Immature natural killer cell (primary cell): Measurements from ENCODE around the gene RPUSD1. TPM values are rescaled to one million over a fixed set of nuclear protein-coding genes. Genes with fewer than 3 reads are reported as not detected.

Source experiments
- DNase-seq, 3 donors: peaks; one replicate each; pipeline ENCODE4 v3.0.0; 2022; ENCODE audit warnings: mixed read lengths in 1 of 3
- H3K27ac Mint-ChIP-seq, 6 donors: one replicate each; pipeline ENCODE4 v1.8.0; 2020; ENCODE audit warnings: mixed read lengths in 6 of 6, mild to moderate bottlenecking in 5 of 6, inconsistent platforms in 4 of 6, moderate library complexity in 3 of 6
- H3K27me3 Mint-ChIP-seq, 3 donors: one replicate each; pipeline ENCODE4 v1.8.0; 2020 to 2021; ENCODE audit warnings: low read depth in 3 of 3, mild to moderate bottlenecking in 3 of 3, mixed read lengths in 3 of 3, moderate library complexity in 3 of 3, inconsistent platforms in 1 of 3
- H3K36me3 Mint-ChIP-seq, 3 donors: one replicate each; pipeline ENCODE4 v1.8.0; 2020; ENCODE audit warnings: mixed read lengths in 3 of 3, inconsistent platforms in 2 of 3, mild to moderate bottlenecking in 2 of 3
- H3K4me1 Mint-ChIP-seq, 2 donors: one replicate each; pipeline ENCODE4 v1.8.0; 2020; ENCODE audit warnings: inconsistent platforms in 2 of 2, mild to moderate bottlenecking in 2 of 2, mixed read lengths in 2 of 2, moderate library complexity in 1 of 2
- H3K4me3 Mint-ChIP-seq, 5 donors: one replicate each; pipeline ENCODE4 v1.8.0; 2020; ENCODE audit warnings: mild to moderate bottlenecking in 5 of 5, mixed read lengths in 5 of 5, inconsistent platforms in 3 of 5, moderate library complexity in 3 of 5
- H3K9me3 Mint-ChIP-seq, 6 donors: one replicate each; pipeline ENCODE4 v1.8.0; 2020; ENCODE audit warnings: mild to moderate bottlenecking in 6 of 6, mixed read lengths in 6 of 6, inconsistent platforms in 4 of 6, moderate library complexity in 3 of 6
- polyA plus RNA-seq, 3 donors: library from polyadenylated mRNA; unstranded; fragments of 300-500 nt; fragmentation: Illumina TruSeq; gene quantifications; one replicate each; pipeline ENCODE4 v1.2.3, GENCODE V29; 2021

RPUSD1 gene
- polyA plus RNA-seq, 3 donors from 2014 or later: 23.9 to 49.9 (median 27.7) TPM

DNA sequence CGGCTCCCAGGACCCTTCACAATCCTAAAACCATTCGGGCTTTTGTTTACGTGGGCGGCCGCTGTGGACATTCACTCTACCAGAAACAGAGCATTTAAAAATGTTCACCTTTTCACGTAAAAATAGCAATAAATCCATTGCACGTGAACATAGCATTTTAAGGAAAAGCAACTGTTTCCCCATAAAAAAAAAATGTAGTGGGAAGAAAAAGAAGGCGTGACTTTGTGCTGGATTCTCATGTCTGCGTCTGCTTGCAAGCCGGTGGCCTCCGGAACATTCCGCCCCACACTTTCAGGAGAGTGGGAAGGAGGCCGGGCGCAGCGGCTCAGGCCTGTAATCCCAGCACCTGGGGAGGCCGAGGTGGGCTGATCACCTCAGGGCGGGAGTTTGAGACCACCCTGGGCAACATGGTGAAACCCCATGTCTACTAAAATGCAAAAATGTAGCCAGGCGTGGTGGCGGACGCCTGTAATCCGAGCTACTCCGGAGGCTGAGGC lies 25.8 kb upstream of the RPUSD1 start:
- H3K4me3 Mint-ChIP-seq: no peak overlapping the region
- peaks cover 0 to 4% of the 10 kb centered on the region in 2 donors for H3K4me1 Mint-ChIP-seq
- H3K27me3 Mint-ChIP-seq: peaks cover 6 to 13% (median 7%) of the 10 kb centered on the region in 3 donors

DNA sequence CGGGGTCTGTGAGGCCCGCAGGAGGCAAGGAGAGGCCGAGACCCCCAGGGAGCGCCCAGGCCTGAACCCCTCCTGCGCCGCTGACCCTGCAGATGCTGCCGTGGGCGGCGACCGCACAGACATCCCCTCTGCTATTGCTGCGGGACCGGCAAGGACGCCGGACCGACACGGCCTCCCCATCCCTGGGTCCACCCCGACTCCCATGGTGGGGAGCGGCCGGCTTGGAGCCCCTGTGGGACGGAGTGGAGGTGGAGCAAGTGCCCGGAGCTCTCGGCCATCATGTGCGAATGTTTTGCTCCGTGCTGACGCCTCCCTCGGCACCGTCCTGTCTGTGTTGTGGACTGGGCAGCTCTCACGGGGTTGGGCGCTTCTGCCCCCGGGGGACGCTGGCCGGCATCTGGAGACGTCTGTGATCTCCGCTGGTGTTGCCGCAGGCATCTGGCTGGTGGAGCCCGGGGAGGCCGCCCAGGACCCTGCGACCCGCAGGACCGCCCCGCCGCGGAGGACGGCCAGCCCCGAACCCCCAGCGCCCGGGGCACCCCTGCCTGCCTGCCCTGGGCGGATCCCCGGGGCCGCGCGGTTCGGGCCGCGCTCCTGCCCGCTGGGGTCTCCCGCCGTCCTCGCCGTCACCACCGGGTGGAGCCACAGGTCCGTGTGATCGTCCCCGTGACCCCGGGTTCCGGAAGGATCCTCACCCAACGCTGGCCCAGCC lies 25.2 kb upstream of the RPUSD1 start:
- Mint-ChIP-seq H3K27me3 (peaks cover 6 to 13% (median 9%) of the 10 kb centered on the region in 3 donors), H3K27ac (no peak overlapping the region), H3K9me3 (no peaks in the 10 kb centered on the region)

More for the DNA sequence above, 25.8 kb upstream of the RPUSD1 start:
- no peak for DNase-seq
- H3K9me3 Mint-ChIP-seq: no peaks in the 10 kb centered on the region
- H3K36me3 Mint-ChIP-seq: peaks cover 0 to 3% (median 0%) of the 10 kb centered on the region in 3 donors
- no peak overlapping the region for H3K27ac Mint-ChIP-seq

GRCh38 chr16:808085-808386 lies 19.9 kb upstream of the RPUSD1 start:
- peaks cover 4 to 11% (median 10%) of the 10 kb centered on the region in 3 donors for H3K27me3 Mint-ChIP-seq
- peaks cover 11 to 17% of the 10 kb centered on the region in 2 donors for H3K4me1 Mint-ChIP-seq
- DNase-seq: no peak
- H3K27ac Mint-ChIP-seq: peak overlapping the region; percentile 88 to 97 (median 94)
- peak overlapping the region; percentile 93 to 99 (median 96) for H3K4me3 Mint-ChIP-seq
- no peaks in the 10 kb centered on the region for H3K9me3 Mint-ChIP-seq
- peaks cover 0 to 3% (median 0%) of the 10 kb centered on the region in 3 donors for H3K36me3 Mint-ChIP-seq

More for the DNA sequence above, 25.2 kb upstream of the RPUSD1 start:
- peaks cover 0 to 3% (median 0%) of the 10 kb centered on the region in 3 donors for H3K36me3 Mint-ChIP-seq
- DNase-seq: no peak
- peaks cover 3 to 8% of the 10 kb centered on the region in 2 donors for H3K4me1 Mint-ChIP-seq
- H3K4me3 Mint-ChIP-seq: no peak overlapping the region

- peaks cover 0 to 3% (median 0%) of the 10 kb centered on the region in 3 donors for H3K36me3 Mint-ChIP-seq
- DNase-seq: peak; percentile 83 to 87 (median 86)
- peaks cover 4 to 11% (median 6%) of the 10 kb centered on the region in 3 donors for H3K27me3 Mint-ChIP-seq
- H3K27ac Mint-ChIP-seq: peak overlapping the region; percentile 88 to 97 (median 94)
- peaks cover 11 to 17% of the 10 kb centered on the region in 2 donors for H3K4me1 Mint-ChIP-seq
- H3K4me3 Mint-ChIP-seq: peak overlapping the region; percentile 93 to 99 (median 96)
- H3K9me3 Mint-ChIP-seq: no peaks in the 10 kb centered on the region
Observed at GRCh38 chr16:807347-808084, 19.3 kb upstream of the RPUSD1 start.

- no peak for DNase-seq
- Mint-ChIP-seq H3K27me3 (peaks cover 2 to 7% (median 5%) of the 10 kb centered on the region in 3 donors), H3K36me3 (no peaks in the 10 kb centered on the region), H3K4me1 (peaks cover 11 to 17% of the 10 kb centered on the region in 2 donors), H3K4me3 (no peak overlapping the region), H3K9me3 (no peaks in the 10 kb centered on the region), H3K27ac (no peak overlapping the region)
Observed at GRCh38 chr16:805474-805873, 17.3 kb upstream of the RPUSD1 start.

DNA sequence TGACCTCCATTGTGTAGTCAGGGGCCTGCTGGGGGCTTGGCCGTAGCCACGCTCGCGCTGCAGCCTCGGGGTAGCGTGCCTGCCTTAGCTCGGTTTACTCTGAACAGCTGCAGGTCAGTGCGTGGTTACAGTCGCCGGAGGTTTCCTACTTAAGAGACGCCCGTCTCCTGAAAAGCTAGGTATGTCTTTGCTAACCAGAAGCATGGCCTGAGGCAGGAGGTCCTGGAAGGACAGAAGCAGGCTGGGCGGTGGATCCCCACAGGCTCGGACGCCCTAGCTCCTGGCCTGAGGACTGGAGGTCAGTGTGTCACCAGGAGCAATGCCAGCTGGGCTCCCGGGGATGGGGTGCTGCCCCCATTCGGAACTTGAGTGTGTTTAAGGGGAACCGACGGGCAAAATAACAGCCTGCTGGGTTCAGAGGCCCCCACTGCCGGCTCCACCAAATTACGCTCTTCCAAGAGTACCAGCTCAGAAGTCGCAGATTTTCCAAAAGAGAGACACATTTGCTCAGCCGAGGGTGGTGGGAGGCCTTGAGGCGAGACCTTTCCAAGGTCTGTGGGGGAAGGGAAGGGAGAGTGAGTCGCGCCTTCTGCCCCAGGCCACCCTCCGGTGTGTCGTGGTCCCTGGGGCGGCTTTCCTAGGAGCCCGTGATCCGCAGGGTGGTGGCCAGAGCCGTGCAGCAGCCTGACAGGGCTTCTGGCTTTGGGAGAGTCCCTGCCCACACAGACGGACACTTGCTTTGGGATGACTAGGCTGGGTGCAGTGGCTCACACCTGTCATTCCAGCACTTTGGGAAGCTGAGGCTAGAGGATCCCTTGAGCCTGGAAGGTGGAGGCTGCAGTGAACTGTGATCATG lies 16.2 kb upstream of the RPUSD1 start:
- DNase-seq: no peak
- H3K4me1 Mint-ChIP-seq: peaks cover 11 to 15% of the 10 kb centered on the region in 2 donors
- no peaks in the 10 kb centered on the region for H3K9me3 Mint-ChIP-seq
- no peak overlapping the region for H3K27ac Mint-ChIP-seq
- H3K27me3 Mint-ChIP-seq: peaks cover 2 to 7% (median 5%) of the 10 kb centered on the region in 3 donors
- H3K4me3 Mint-ChIP-seq: no peak overlapping the region
- no peaks in the 10 kb centered on the region for H3K36me3 Mint-ChIP-seq

- Mint-ChIP-seq H3K4me3 (no peak overlapping the region), H3K36me3 (no peaks in the 10 kb centered on the region)
Observed at GRCh38 chr16:803754-804080, 15.5 kb upstream of the RPUSD1 start.

DNA sequence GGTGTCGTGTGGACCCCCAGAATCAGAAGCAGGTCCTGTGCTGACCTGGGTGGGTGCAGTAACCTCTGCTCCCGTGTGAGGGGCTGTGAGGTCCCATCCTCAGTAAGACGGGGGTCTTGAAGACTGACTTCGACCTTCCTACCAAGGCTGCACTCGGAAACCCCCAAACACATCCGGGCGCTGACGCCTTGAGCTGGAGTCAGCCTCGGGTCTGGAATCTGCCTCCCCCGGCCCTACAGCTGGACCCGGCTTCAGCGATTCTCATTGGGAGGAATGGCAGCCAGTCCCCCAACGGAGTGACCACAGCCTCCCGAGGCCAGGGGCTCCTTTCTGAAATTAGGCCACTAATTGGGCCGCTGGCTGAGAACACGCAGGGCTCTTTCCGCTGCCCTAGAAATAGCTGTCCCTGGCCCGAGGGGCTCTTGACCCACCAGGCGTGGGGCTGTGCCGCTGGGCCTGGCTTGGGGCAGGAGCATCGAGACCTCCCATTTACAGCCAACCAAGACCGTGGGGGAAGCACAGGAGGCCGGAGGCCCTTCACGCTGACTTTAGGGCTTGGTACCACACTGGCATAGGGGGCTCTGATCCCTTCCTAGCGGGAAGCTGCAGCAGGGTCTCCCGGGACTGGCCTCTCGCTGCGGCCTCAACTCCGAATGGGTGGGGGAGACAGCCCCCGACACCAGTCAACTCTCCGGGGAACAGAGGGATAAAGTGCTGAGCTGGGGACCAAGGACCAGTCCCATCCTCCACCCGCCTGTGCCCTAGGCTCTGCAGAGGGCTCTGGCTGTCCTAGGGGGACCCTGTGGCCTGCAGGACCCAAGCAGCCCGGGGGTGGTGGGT lies 15.0 kb upstream of the RPUSD1 start:
- Mint-ChIP-seq H3K4me1 (peaks cover 6 to 7% of the 10 kb centered on the region in 2 donors), H3K27me3 (peaks cover 1 to 7% (median 2%) of the 10 kb centered on the region in 3 donors), H3K4me3 (no peak overlapping the region), H3K27ac (no peak overlapping the region), H3K36me3 (no peaks in the 10 kb centered on the region), H3K9me3 (no peaks in the 10 kb centered on the region)
- DNase-seq: no peak

More at GRCh38 chr16:803754-804080, 15.5 kb upstream of the RPUSD1 start:
- H3K27me3 Mint-ChIP-seq: peaks cover 2 to 7% (median 3%) of the 10 kb centered on the region in 3 donors
- no peaks in the 10 kb centered on the region for H3K9me3 Mint-ChIP-seq
- no peak overlapping the region for H3K27ac Mint-ChIP-seq
- no peak for DNase-seq
- H3K4me1 Mint-ChIP-seq: peaks cover 11 to 13% of the 10 kb centered on the region in 2 donors

DNA sequence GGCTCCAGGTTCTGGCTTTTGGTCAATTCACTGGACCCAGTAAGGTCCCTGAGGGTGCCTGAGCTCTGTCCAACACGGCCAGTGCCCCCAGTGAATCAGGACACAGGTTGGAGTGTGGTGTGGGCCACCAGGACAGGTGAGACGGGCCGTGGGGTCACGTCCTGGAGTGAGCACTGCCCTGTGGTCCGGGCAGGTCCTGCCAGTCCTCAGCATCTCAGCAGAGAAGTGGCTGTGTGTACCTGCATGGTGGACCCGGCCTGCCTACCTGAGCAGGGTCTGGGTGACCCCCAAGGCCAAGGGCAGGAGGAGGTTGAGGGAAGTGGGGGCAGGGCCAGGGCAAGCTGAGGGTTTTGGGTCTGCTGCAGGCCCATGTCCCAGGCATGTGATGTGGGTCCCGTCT lies 14.3 kb upstream of the RPUSD1 start:
- Mint-ChIP-seq H3K27me3 (peaks cover 1 to 3% (median 2%) of the 10 kb centered on the region in 3 donors), H3K4me3 (no peak overlapping the region), H3K36me3 (no peaks in the 10 kb centered on the region), H3K4me1 (peaks cover 0 to 2% of the 10 kb centered on the region in 2 donors), H3K27ac (no peak overlapping the region), H3K9me3 (no peaks in the 10 kb centered on the region)
- no peak for DNase-seq

- peaks cover 0 to 2% of the 10 kb centered on the region in 2 donors for H3K4me1 Mint-ChIP-seq
- H3K36me3 Mint-ChIP-seq: no peaks in the 10 kb centered on the region
- no peak overlapping the region for H3K27ac Mint-ChIP-seq
- no peaks in the 10 kb centered on the region for H3K9me3 Mint-ChIP-seq
- no peak for DNase-seq
- H3K27me3 Mint-ChIP-seq: peaks cover under 1% of the 10 kb centered on the region in 3 donors
- H3K4me3 Mint-ChIP-seq: no peak overlapping the region
Observed at GRCh38 chr16:801584-802363, 13.6 kb upstream of the RPUSD1 start.

GRCh38 chr16:800834-801511 lies 12.8 kb upstream of the RPUSD1 start:
- Mint-ChIP-seq H3K27me3 (no peaks in the 10 kb centered on the region), H3K27ac (no peak overlapping the region), H3K4me1 (peaks cover 0 to under 1% of the 10 kb centered on the region in 2 donors), H3K9me3 (no peaks in the 10 kb centered on the region), H3K4me3 (no peak overlapping the region), H3K36me3 (no peaks in the 10 kb centered on the region)
- no peak for DNase-seq
